ENCODE results near the gene BAK1.

Gene BAK1

GRCh38 chr6:33579828-33580714, at the start of gene BAK1:
Gene BAK1, minus strand, starts transcription at chr6:33580276. Its CDS starts 2,672 bp downstream, at chr6:33577604.
- Mint-ChIP-seq H3K36me3 (peaks cover 43% of the 10 kb centered on the region), H3K4me1 (peaks cover 44% of the 10 kb centered on the region), H3K27ac (peak within 1 kb of the TSS; percentile 96), H3K9me3 (no peaks in the 10 kb centered on the region), H3K4me3 (peak within 1 kb of the TSS; percentile 92)
- DNase-seq (ENCODE audit: low spot score in 2 of 2) (peak; percentile 64 to 86), ATAC-seq (peak; percentile 97)

- no peaks in the 10 kb centered on the region for H3K9me3 Mint-ChIP-seq
- H3K4me1 Mint-ChIP-seq = peaks cover 70% of the 10 kb centered on the region
- H3K4me3 Mint-ChIP-seq = no peak overlapping the region
These were observed 48.4 kb upstream of the BAK1 start for GRCh38 chr6:33628401-33628964.

GRCh38 chr6:33627876-33628275, 47.8 kb upstream of the BAK1 start:
- no peak for ATAC-seq
- peaks cover 72% of the 10 kb centered on the region for H3K4me1 Mint-ChIP-seq
- H3K27ac Mint-ChIP-seq = peak overlapping the region; percentile 76

More at GRCh38 chr6:33628401-33628964, 48.4 kb upstream of the BAK1 start:
- Mint-ChIP-seq H3K27ac (peak overlapping the region; percentile 76), H3K36me3 (peaks cover 61% of the 10 kb centered on the region)
- DNase-seq (ENCODE audit: low spot score in 2 of 2) = no peak
- no peak for ATAC-seq

GRCh38 chr6:33624856-33625255, 44.8 kb upstream of the BAK1 start:
- no peaks in the 10 kb centered on the region for H3K9me3 Mint-ChIP-seq
- H3K36me3 Mint-ChIP-seq = peaks cover 43% of the 10 kb centered on the region
- peaks cover 60% of the 10 kb centered on the region for H3K4me1 Mint-ChIP-seq
- ATAC-seq = no peak
- DNase-seq (ENCODE audit: low spot score in 2 of 2) = no peak
- H3K4me3 Mint-ChIP-seq = no peak overlapping the region
- H3K27ac Mint-ChIP-seq = peak overlapping the region; percentile 78

More at GRCh38 chr6:33627876-33628275, 47.8 kb upstream of the BAK1 start:
- no peak for DNase-seq (ENCODE audit: low spot score in 2 of 2)
- Mint-ChIP-seq H3K4me3 (no peak overlapping the region), H3K9me3 (no peaks in the 10 kb centered on the region), H3K36me3 (peaks cover 63% of the 10 kb centered on the region)

GRCh38 chr6:33623895-33624381, 43.9 kb upstream of the BAK1 start:
- Mint-ChIP-seq H3K9me3 (no peaks in the 10 kb centered on the region), H3K36me3 (peaks cover 38% of the 10 kb centered on the region), H3K27ac (peak overlapping the region; percentile 78), H3K4me3 (peak overlapping the region; percentile 89), H3K4me1 (peaks cover 70% of the 10 kb centered on the region)
- ATAC-seq (no peak), DNase-seq (ENCODE audit: low spot score in 2 of 2) (no peak)

GRCh38 chr6:33622456-33623431, 42.7 kb upstream of the BAK1 start:
- peak overlapping the region; percentile 87 for H3K27ac Mint-ChIP-seq
- peak overlapping the region; percentile 89 for H3K4me3 Mint-ChIP-seq
- DNase-seq (ENCODE audit: low spot score in 2 of 2) = peak in 1 of 2 donors; percentile 53
- peaks cover 38% of the 10 kb centered on the region for H3K36me3 Mint-ChIP-seq
- no peaks in the 10 kb centered on the region for H3K9me3 Mint-ChIP-seq
- no peak for ATAC-seq
- H3K4me1 Mint-ChIP-seq = peaks cover 62% of the 10 kb centered on the region

GRCh38 chr6:33621711-33622388, 41.8 kb upstream of the BAK1 start:
- H3K4me1 Mint-ChIP-seq = peaks cover 56% of the 10 kb centered on the region
- peak overlapping the region; percentile 89 for H3K4me3 Mint-ChIP-seq
- ATAC-seq = peak; percentile 44
- H3K9me3 Mint-ChIP-seq = no peaks in the 10 kb centered on the region
- H3K36me3 Mint-ChIP-seq = peaks cover 31% of the 10 kb centered on the region
- peak overlapping the region; percentile 87 for H3K27ac Mint-ChIP-seq
- DNase-seq (ENCODE audit: low spot score in 2 of 2) = peak in 1 of 2 donors; percentile 73

- DNase-seq (ENCODE audit: low spot score in 2 of 2) (peak; percentile 60 to 90), ATAC-seq (peak; percentile 89)
- peak within 1 kb of the TSS; percentile 94 for H3K27ac Mint-ChIP-seq
- no peaks in the 10 kb centered on the region for H3K9me3 Mint-ChIP-seq
- H3K4me1 Mint-ChIP-seq = peaks cover 56% of the 10 kb centered on the region
- peak within 1 kb of the TSS; percentile 89 for H3K4me3 Mint-ChIP-seq
- peaks cover 25% of the 10 kb centered on the region for H3K36me3 Mint-ChIP-seq
These were observed 41.0 kb upstream of the BAK1 start, which contains the start of gene ITPR3 for GRCh38 chr6:33620856-33621710. Gene ITPR3, plus strand, starts transcription at chr6:33621322. Its CDS starts 281 bp downstream, at chr6:33621603.

- H3K27ac Mint-ChIP-seq = peak overlapping the region; percentile 94
- H3K9me3 Mint-ChIP-seq = no peaks in the 10 kb centered on the region
- H3K4me3 Mint-ChIP-seq = peak overlapping the region; percentile 89
- ATAC-seq (no peak), DNase-seq (ENCODE audit: low spot score in 2 of 2) (peak in 1 of 2 donors; percentile 69)
- H3K36me3 Mint-ChIP-seq = peaks cover 25% of the 10 kb centered on the region
- H3K4me1 Mint-ChIP-seq = peaks cover 53% of the 10 kb centered on the region
These were observed 40.2 kb upstream of the BAK1 start for GRCh38 chr6:33620158-33620855.

- peak overlapping the region; percentile 89 for H3K4me3 Mint-ChIP-seq
- no peak for ATAC-seq
- no peak for DNase-seq (ENCODE audit: low spot score in 2 of 2)
- peaks cover 17% of the 10 kb centered on the region for H3K36me3 Mint-ChIP-seq
- H3K27ac Mint-ChIP-seq = peak overlapping the region; percentile 94
- H3K4me1 Mint-ChIP-seq = peaks cover 43% of the 10 kb centered on the region
- H3K9me3 Mint-ChIP-seq = no peaks in the 10 kb centered on the region
These were observed 39.2 kb upstream of the BAK1 start for GRCh38 chr6:33619166-33619840.

GRCh38 chr6:33616913-33617312, 36.8 kb upstream of the BAK1 start:
- ATAC-seq = no peak
- Mint-ChIP-seq H3K4me3 (no peak overlapping the region), H3K4me1 (peaks cover 19% of the 10 kb centered on the region), H3K27ac (no peak overlapping the region), H3K9me3 (no peaks in the 10 kb centered on the region), H3K36me3 (no peaks in the 10 kb centered on the region)
- DNase-seq (ENCODE audit: low spot score in 2 of 2) = no peak

- H3K9me3 Mint-ChIP-seq = no peaks in the 10 kb centered on the region
- ATAC-seq = no peak
- no peak for DNase-seq (ENCODE audit: low spot score in 2 of 2)
- H3K4me1 Mint-ChIP-seq = peaks cover 19% of the 10 kb centered on the region
- H3K4me3 Mint-ChIP-seq = no peak overlapping the region
- no peak overlapping the region for H3K27ac Mint-ChIP-seq
- no peaks in the 10 kb centered on the region for H3K36me3 Mint-ChIP-seq
These were observed 36.0 kb upstream of the BAK1 start for GRCh38 chr6:33616113-33616512.

GRCh38 chr6:33613795-33614168, 33.7 kb upstream of the BAK1 start:
- H3K9me3 Mint-ChIP-seq = no peaks in the 10 kb centered on the region
- no peaks in the 10 kb centered on the region for H3K36me3 Mint-ChIP-seq
- H3K27ac Mint-ChIP-seq = no peak overlapping the region
- DNase-seq (ENCODE audit: low spot score in 2 of 2) = no peak
- peaks cover 2% of the 10 kb centered on the region for H3K4me1 Mint-ChIP-seq
- H3K4me3 Mint-ChIP-seq = no peak overlapping the region
- no peak for ATAC-seq
